NT2/D1 (cell line): ENCODE results near the gene MED12.

ENCODE experiments used
- DNase-seq: peaks from one replicate; pipeline ENCODE4 v3.0.0-alpha.2; 2011; ENCODE audit warnings: low read depth, low spot score
- H3K27me3 ChIP-seq: 2 replicates; pipeline ENCODE4 v1.6.0; 2011; ENCODE audit warnings: mild to moderate bottlenecking; ENCODE audit not compliant: insufficient read length, insufficient read depth
- H3K36me3 ChIP-seq: 2 replicates; pipeline ENCODE4 v1.6.1; 2011; ENCODE audit warnings: mild to moderate bottlenecking, low read length, mixed read lengths; ENCODE audit not compliant: insufficient read depth, insufficient read length
- H3K4me1 ChIP-seq: 2 replicates; pipeline ENCODE4 v1.5.1; 2011; ENCODE audit not compliant: insufficient read depth, insufficient read length
- H3K4me3 ChIP-seq: 2 replicates; pipeline ENCODE4 v1.5.1; 2011; ENCODE audit warnings: low read depth; ENCODE audit not compliant: insufficient read length
- H3K9ac ChIP-seq: 2 replicates; pipeline ENCODE4 v1.6.0; 2011; ENCODE audit warnings: low read depth; ENCODE audit not compliant: insufficient read length
- H3K9me3 ChIP-seq: 2 replicates; pipeline ENCODE4 v1.5.1; 2011; ENCODE audit warnings: mild to moderate bottlenecking, low read length; ENCODE audit not compliant: insufficient read depth
- SUZ12 ChIP-seq: IDR thresholded peaks from 2 replicates; pipeline ENCODE4 v1.6.1; 2011; ENCODE audit not compliant: insufficient read length, insufficient read depth; ENCODE audit errors: extremely low read depth
- YY1 ChIP-seq: IDR thresholded peaks from 2 replicates; pipeline ENCODE4 v1.6.1; 2011; ENCODE audit not compliant: insufficient read length, insufficient read depth
- ZNF274 ChIP-seq: IDR thresholded peaks from 2 replicates; pipeline ENCODE4 v1.6.1; 2011; ENCODE audit warnings: mild to moderate bottlenecking, low read depth, low read length

Gene MED12

GRCh38 chrX:71100581-71101505 lies 17.6 kb upstream of the MED12 start:
- no peaks in the 10 kb centered on the region for H3K9me3 ChIP-seq
- H3K4me3 ChIP-seq, result no peak overlapping the region
- H3K36me3 ChIP-seq, result peaks cover 10% of the 10 kb centered on the region
- no peak for DNase-seq
- H3K9ac ChIP-seq, result peak overlapping the region; percentile 42
- peaks cover 19% of the 10 kb centered on the region for H3K4me1 ChIP-seq
- TF ChIP-seq SUZ12, result no peak
- no peak for TF ChIP-seq YY1
- no peak for TF ChIP-seq ZNF274
- peaks cover 11% of the 10 kb centered on the region for H3K27me3 ChIP-seq

- Histone ChIP-seq H3K9me3 (no peaks in the 10 kb centered on the region), H3K36me3 (peaks cover 10% of the 10 kb centered on the region), H3K27me3 (peaks cover 6% of the 10 kb centered on the region), H3K4me3 (no peak overlapping the region), H3K4me1 (peaks cover 19% of the 10 kb centered on the region), H3K9ac (no peak overlapping the region)
- TF ChIP-seq YY1 (no peak), ZNF274 (no peak), SUZ12 (no peak)
- DNase-seq, result no peak
Observed at GRCh38 chrX:71102292-71102691, 16.1 kb upstream of the MED12 start.

- H3K9ac ChIP-seq, result peak overlapping the region; percentile 56
- no peaks in the 10 kb centered on the region for H3K9me3 ChIP-seq
- peaks cover 10% of the 10 kb centered on the region for H3K36me3 ChIP-seq
- H3K4me1 ChIP-seq, result peaks cover 21% of the 10 kb centered on the region
- peak overlapping the region; percentile 28 for H3K4me3 ChIP-seq
- no peak for TF ChIP-seq YY1
- TF ChIP-seq ZNF274, result no peak
- TF ChIP-seq SUZ12, result no peak
- peak; percentile 59 for DNase-seq
- no peaks in the 10 kb centered on the region for H3K27me3 ChIP-seq
Observed at GRCh38 chrX:71103110-71103983, 15.0 kb upstream of the MED12 start.

DNA sequence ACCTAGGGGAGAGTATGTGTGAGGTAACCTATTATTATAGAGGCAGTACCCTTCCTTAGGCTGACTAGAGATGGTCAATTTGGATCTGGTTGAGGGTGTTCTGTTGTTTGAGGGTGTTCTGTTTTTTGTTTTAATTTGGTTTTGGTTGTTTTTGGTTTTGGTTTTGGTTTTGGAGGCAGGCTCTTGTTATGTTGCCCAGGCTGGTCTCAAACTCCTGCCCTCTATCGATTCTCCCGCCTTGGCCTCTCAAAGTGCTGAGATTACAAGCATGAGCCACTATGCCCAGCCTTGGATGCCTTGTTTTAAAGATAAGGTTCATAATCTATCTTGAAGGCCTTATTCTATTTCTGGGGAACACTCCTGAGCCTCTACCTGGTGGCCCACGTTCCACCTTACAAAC lies 12.8 kb upstream of the MED12 start:
- Histone ChIP-seq H3K36me3 (peaks cover 10% of the 10 kb centered on the region), H3K4me3 (no peak overlapping the region), H3K9me3 (no peaks in the 10 kb centered on the region), H3K27me3 (peaks cover 8% of the 10 kb centered on the region), H3K9ac (no peak overlapping the region), H3K4me1 (peaks cover 11% of the 10 kb centered on the region)
- no peak for DNase-seq
- TF ChIP-seq ZNF274 (no peak), SUZ12 (no peak), YY1 (no peak)

GRCh38 chrX:71106427-71106826 lies 12.0 kb upstream of the MED12 start, which contains the start of gene CXorf65:
TSS of gene CXorf65 (minus strand) at chrX:71106740. CDS start at chrX:71106556, 184 bp downstream.
- Histone ChIP-seq H3K9me3 (no peaks in the 10 kb centered on the region), H3K4me1 (peaks cover 5% of the 10 kb centered on the region), H3K36me3 (peaks cover 5% of the 10 kb centered on the region), H3K4me3 (no peak within 1 kb of the TSS), H3K9ac (no peak within 1 kb of the TSS), H3K27me3 (peaks cover 15% of the 10 kb centered on the region)
- no peak for TF ChIP-seq ZNF274
- no peak for TF ChIP-seq SUZ12
- no peak for TF ChIP-seq YY1
- no peak for DNase-seq

DNA sequence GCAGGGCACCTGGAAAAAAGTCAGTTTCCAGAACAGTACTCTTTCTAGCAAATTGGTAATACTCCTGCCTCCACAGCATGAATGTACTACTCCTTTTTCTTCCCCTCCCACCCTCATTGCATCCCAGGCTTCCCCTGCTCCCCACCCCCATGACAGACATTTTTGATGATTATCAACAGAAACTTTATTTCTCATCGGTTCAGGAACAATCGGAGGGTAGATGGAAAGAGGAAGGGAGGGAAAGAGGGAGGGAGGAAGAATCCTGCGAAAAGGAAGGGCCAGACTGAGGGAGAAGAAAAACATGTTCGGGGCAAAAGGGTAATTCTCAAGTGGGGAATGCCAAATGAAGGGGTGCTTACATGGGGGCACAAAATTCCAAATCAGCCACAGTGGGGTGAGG lies 11.2 kb upstream of the MED12 start:
- Histone ChIP-seq H3K9me3 (no peaks in the 10 kb centered on the region), H3K9ac (no peak overlapping the region), H3K36me3 (no peaks in the 10 kb centered on the region), H3K4me3 (no peak overlapping the region), H3K27me3 (peaks cover 24% of the 10 kb centered on the region), H3K4me1 (peaks cover 5% of the 10 kb centered on the region)
- DNase-seq, result no peak
- TF ChIP-seq SUZ12, result no peak
